Vagina (tissue), 2 donors: ENCODE data around the gene WTAP. TPM values are rescaled to one million over a fixed set of nuclear protein-coding genes. Genes with fewer than 3 reads are reported as not detected.

Experiments
- DNase-seq, 2 donors: peaks; one replicate each; pipeline ENCODE4 v3.0.0-alpha.2; 2017; ENCODE audit errors: extremely low spot score in 2 of 2
- H3K27ac ChIP-seq: fragments of 200-600 bp; sonication (generic); one replicate; pipeline ENCODE4 v1.5.1; 2019
- H3K27me3 ChIP-seq: fragments of 200-600 bp; sonication (generic); one replicate; pipeline ENCODE4 v1.5.1; 2019
- H3K36me3 ChIP-seq, 2 donors: fragments of 200-600 bp; sonication (generic); one replicate each; pipeline ENCODE4 v1.5.1; 2017 to 2019
- H3K4me1 ChIP-seq: fragments of 200-600 bp; sonication (generic); one replicate; pipeline ENCODE4 v1.5.1; 2019
- H3K4me3 ChIP-seq, 2 donors: fragments of 200-600 bp; sonication (generic); 1 replicate in 1 of 2; 2 replicates in 1 of 2; pipeline ENCODE4 v1.5.1; 2016 to 2019
- H3K9me3 ChIP-seq: fragments of 200-600 bp; sonication (generic); one replicate; pipeline ENCODE4 v1.5.1; 2019
- POLR2A ChIP-seq, 2 donors: fragments of 450-650 bp; IDR thresholded peaks; one replicate each; pipeline ENCODE4 v1.6.1; 2017; ENCODE audit warnings: antibody characterized with exemption in 2 of 2, mild to moderate bottlenecking in 2 of 2, moderate library complexity in 2 of 2
- POLR2AphosphoS5 ChIP-seq, 2 donors: sonication (generic); formaldehyde crosslinking; IDR thresholded peaks; one replicate each; pipeline ENCODE4 v1.9.0; 2017; ENCODE audit warnings: antibody characterized with exemption in 2 of 2, mild to moderate bottlenecking in 2 of 2, low read depth in 1 of 2; ENCODE audit not compliant: insufficient read depth in 1 of 2
- intact Hi-C: fragments of 100-400 bp; cut with DNase I; formaldehyde crosslinking; loops from one replicate; pipeline ENCODE4 v1.15.1; 2023
- total RNA-seq: library from RNA; depleted of rRNA; stranded (reverse); fragments of >200 nt; gene quantifications from one replicate; pipeline ENCODE4 v1.2.3, GENCODE V29; 2016
- TF ChIP-seq, protein P1 (sequence below), 3 experiments: fragments of 450-650 bp in 2 of 3; fragments of 200-600 bp in 1 of 3; sonication (generic) in 1 of 3; IDR thresholded peaks; one replicate each; pipeline ENCODE4 v1.5.1; 2017 to 2019; ENCODE audit warnings: antibody characterized with exemption in 3 of 3, mild to moderate bottlenecking in 2 of 3, moderate library complexity in 2 of 3

WTAP gene
- total RNA-seq = 85.0 TPM

DNA sequence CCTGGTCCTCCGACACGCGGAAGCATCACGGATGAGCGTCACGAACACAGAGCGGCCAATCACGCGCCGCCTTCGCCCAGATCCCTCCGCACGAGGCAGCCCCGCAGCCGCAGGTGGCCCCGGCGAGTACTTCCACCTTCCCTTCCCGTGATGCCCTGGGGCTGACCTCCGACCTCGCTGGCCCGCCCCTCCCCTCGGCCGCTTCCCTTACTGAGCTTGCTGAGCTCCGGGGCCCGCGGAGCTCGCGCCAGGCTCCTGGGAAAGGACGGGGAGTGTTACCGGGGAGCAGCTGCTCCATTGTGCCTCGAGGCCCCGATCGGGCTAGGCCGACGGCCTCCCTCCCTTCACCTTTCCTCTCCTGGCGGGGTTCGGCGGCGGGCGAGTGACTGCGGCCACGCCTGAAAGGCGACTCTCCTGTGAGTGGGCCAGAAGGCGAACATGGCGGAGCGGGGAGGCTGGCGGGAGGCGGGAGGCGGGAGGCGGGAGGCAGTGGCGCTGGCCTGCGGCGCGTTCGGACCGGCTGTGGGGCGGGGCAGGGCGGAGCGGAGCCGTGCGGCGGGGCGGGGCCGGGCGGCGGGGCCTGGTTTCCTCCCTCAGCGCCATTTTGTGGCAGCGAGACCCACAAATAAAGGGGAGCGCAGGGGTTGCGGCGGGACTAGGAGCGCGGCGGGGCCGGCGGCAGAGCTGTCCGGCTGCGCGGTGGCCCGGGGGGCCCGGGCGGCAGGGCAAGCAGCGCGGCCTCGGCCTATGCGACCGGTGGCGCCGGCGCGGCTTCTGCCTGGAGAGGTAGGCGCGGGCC is at the start of gene WTAP:
Gene WTAP (plus strand): TSS at position 589 of the 799 bp plus-strand sequence. CDS start 8,760 bp downstream, outside the sequence.
- no peaks in the 10 kb centered on the region for H3K27me3 ChIP-seq
- peak in 1 of 2 donors; percentile 90 for TF ChIP-seq POLR2A (IDR thresholded peaks at IDR 0.05)
- TF ChIP-seq, protein P1, sequence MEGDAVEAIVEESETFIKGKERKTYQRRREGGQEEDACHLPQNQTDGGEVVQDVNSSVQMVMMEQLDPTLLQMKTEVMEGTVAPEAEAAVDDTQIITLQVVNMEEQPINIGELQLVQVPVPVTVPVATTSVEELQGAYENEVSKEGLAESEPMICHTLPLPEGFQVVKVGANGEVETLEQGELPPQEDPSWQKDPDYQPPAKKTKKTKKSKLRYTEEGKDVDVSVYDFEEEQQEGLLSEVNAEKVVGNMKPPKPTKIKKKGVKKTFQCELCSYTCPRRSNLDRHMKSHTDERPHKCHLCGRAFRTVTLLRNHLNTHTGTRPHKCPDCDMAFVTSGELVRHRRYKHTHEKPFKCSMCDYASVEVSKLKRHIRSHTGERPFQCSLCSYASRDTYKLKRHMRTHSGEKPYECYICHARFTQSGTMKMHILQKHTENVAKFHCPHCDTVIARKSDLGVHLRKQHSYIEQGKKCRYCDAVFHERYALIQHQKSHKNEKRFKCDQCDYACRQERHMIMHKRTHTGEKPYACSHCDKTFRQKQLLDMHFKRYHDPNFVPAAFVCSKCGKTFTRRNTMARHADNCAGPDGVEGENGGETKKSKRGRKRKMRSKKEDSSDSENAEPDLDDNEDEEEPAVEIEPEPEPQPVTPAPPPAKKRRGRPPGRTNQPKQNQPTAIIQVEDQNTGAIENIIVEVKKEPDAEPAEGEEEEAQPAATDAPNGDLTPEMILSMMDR (IDR thresholded peaks at IDR 0.05) = no peak
- TF ChIP-seq POLR2AphosphoS5 (IDR thresholded peaks at IDR 0.05; ENCODE audit: insufficient read depth in 1 of 2, low read depth in 1 of 2) = peak; percentile 95 to 98
- H3K36me3 ChIP-seq = no peaks in the 10 kb centered on the region
- H3K4me1 ChIP-seq = peaks cover 46% of the 10 kb centered on the region
- H3K27ac ChIP-seq = peak within 1 kb of the TSS; percentile 97
- no peaks in the 10 kb centered on the region for H3K9me3 ChIP-seq
- H3K4me3 ChIP-seq = peak within 1 kb of the TSS; percentile 79
- peak in 1 of 2 donors; percentile 98 for DNase-seq
- intact Hi-C loops = loop anchor here (2.0 to 5.0 kb wide), 3 partner anchors 34 to 60 kb away; partner anchors contain the start of genes ACAT2, SOD2 and TCP1

DNA sequence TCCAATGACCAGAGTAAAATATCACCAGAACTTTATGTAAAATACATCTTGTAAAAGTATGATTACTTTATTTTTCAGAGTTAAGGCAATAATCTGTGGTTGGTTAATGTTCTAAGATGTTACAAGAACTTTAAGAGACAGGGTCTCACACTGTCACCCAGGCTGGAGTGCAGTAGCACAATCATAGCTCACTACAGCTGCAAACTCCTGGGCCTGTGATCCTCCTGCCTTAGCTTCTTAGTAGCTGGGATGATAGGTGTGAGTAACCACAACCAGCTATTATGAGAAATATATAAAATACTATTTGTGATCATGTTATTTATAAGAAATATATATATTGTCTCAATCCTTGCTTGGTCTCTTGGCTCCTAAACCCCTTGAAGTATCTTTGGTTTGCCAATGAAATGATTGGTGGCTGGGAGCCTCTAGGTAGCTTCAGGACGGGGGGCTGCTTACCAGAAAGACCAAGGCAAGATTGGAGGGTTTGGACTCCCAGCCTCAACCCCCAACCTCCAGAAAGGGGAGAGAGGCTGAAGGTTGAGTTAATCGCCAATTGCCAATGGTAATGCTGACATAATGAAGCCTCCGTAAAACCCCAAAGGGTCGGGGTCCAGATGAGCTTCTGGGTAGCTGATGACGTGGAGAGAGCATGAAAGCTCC is 49.7 kb upstream of the WTAP start:
- DNase-seq = no peak
- H3K4me1 ChIP-seq = peaks cover 28% of the 10 kb centered on the region
- H3K9me3 ChIP-seq = no peaks in the 10 kb centered on the region
- H3K27ac ChIP-seq = no peak overlapping the region
- peaks cover 0 to 24% of the 10 kb centered on the region in 2 donors for H3K36me3 ChIP-seq
- TF ChIP-seq, protein P1 (IDR thresholded peaks at IDR 0.05) = no peak
- no peak for TF ChIP-seq POLR2AphosphoS5 (IDR thresholded peaks at IDR 0.05; ENCODE audit: insufficient read depth in 1 of 2, low read depth in 1 of 2)
- no peak for TF ChIP-seq POLR2A (IDR thresholded peaks at IDR 0.05)
- intact Hi-C loops = no loop called here
- no peaks in the 10 kb centered on the region for H3K27me3 ChIP-seq
- no peak overlapping the region for H3K4me3 ChIP-seq

DNA sequence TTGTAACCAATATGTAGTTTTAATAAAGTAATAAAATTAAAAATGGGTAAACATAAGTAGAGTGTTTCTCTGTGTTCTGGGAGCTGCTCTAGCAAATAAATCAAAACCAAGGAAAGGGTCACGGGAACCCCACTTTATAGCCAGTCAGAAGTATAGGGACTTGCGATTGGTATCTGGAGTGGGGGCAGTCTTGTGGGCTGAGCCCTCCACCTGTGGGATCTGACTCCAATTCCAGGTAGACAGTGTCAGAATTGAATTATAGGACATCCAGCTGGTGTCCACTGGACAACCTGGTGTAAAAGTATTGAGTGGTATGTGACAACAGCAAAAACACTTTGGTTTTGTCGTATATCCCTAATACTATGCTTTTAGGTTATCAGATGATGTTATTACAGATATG is 48.7 kb upstream of the WTAP start:
- TF ChIP-seq POLR2AphosphoS5 (IDR thresholded peaks at IDR 0.05; ENCODE audit: insufficient read depth in 1 of 2, low read depth in 1 of 2) (no peak), POLR2A (IDR thresholded peaks at IDR 0.05) (no peak)
- TF ChIP-seq, protein P1 (IDR thresholded peaks at IDR 0.05) = no peak
- Histone ChIP-seq H3K27ac (no peak overlapping the region), H3K4me3 (no peak overlapping the region), H3K4me1 (peaks cover 38% of the 10 kb centered on the region), H3K27me3 (no peaks in the 10 kb centered on the region), H3K9me3 (no peaks in the 10 kb centered on the region), H3K36me3 (peaks cover 0 to 33% of the 10 kb centered on the region in 2 donors)
- intact Hi-C loops = no loop called here
- no peak for DNase-seq

DNA sequence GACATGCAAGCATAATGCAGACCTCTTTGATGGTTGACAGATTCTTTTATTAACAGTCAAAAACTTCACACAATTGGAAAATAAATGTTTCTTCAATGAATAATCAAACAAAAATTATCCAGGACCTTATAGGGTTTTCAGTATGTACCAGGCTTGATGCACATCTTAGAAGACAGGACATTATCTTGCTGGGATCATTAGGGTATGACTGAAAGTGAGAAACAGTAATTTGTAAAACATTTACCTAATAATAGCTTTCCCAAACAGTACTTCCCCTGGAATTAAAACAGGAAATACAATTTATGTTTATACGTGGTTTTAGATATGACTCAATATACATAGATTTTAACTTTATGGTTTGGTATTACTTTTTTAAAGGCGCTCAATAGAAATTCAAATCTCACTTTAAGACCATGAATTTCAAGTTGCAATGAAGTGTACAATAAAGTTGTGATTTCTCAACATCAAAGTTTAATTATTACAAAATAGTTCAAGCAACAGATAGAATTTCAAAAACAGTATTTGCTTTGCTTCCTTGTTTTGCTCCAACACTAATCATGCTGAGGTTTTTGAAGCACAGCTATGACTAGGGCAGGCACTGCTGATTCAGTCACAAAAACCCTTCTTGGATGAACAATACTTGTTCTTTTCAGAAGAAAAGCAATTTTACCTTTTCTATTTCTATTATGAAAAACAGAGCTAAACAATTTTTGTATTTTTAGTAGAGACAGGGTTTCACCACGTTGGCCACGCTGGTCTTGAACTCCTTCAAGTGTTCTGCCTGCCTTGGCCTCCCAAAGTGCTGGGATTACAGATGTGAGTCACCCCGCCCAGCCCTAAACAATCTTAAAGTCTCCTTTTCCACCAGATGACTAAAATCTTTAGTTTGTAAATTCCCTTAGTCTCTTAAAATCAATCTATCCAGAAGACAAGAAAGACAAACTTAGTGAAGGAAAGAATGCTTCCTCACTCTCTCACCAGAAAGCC is 47.9 kb upstream of the WTAP start:
- no peak for DNase-seq
- peaks cover 43% of the 10 kb centered on the region for H3K4me1 ChIP-seq
- no peaks in the 10 kb centered on the region for H3K9me3 ChIP-seq
- TF ChIP-seq POLR2A (IDR thresholded peaks at IDR 0.05) (no peak), POLR2AphosphoS5 (IDR thresholded peaks at IDR 0.05; ENCODE audit: insufficient read depth in 1 of 2, low read depth in 1 of 2) (no peak)
- TF ChIP-seq, protein P1 (IDR thresholded peaks at IDR 0.05) = no peak
- H3K27ac ChIP-seq = no peak overlapping the region
- H3K4me3 ChIP-seq = no peak overlapping the region
- intact Hi-C loops = no loop called here
- peaks cover 0 to 41% of the 10 kb centered on the region in 2 donors for H3K36me3 ChIP-seq
- H3K27me3 ChIP-seq = no peaks in the 10 kb centered on the region
